Transverse colon (tissue), 4 donors: ENCODE results near the gene TCHH. TPM values are rescaled to one million over a fixed set of nuclear protein-coding genes. Genes with fewer than 3 reads are reported as not detected.

Experiments
- DNase-seq: peaks from one replicate; pipeline ENCODE4 v3.0.0-alpha.2; 2019
- H3K27ac ChIP-seq, 4 donors: fragments of 200-600 bp; sonication (generic); 2 replicates each; pipeline ENCODE4 v1.5.1; 2016 to 2018; ENCODE audit warnings: inconsistent platforms in 4 of 4
- H3K27me3 ChIP-seq: fragments of 200-600 bp; sonication (generic); 2 replicates; pipeline ENCODE4 v1.5.1; 2017; ENCODE audit warnings: inconsistent platforms
- H3K36me3 ChIP-seq, 4 donors: fragments of 200-600 bp; sonication (generic); 2 replicates each; pipeline ENCODE4 v1.5.1; 2017 to 2019; ENCODE audit warnings: inconsistent platforms in 4 of 4
- H3K4me1 ChIP-seq, 4 donors: fragments of 200-600 bp; sonication (generic); 2 replicates each; pipeline ENCODE4 v1.5.1; 2017 to 2020; ENCODE audit warnings: inconsistent platforms in 4 of 4
- H3K4me3 ChIP-seq, 4 donors: fragments of 200-600 bp; sonication (generic); 1 replicate in 1 of 4; 2 replicates in 3 of 4; pipeline versions ENCODE4 v1.5.1 to v1.6.1; 2017 to 2019; ENCODE audit warnings: inconsistent platforms in 4 of 4
- H3K9me3 ChIP-seq, 2 donors: fragments of 200-600 bp; sonication (generic); 2 replicates each; pipeline ENCODE4 v1.5.1; 2017 to 2019; ENCODE audit warnings: inconsistent platforms in 2 of 2
- EP300 ChIP-seq: sonication (generic); formaldehyde crosslinking; IDR thresholded peaks from one replicate; pipeline ENCODE4 v1.6.1; 2017; ENCODE audit warnings: antibody characterized with exemption, low read depth
- POLR2A ChIP-seq: fragments of 450-650 bp; IDR thresholded peaks from one replicate; pipeline ENCODE4 v1.6.1; 2016; ENCODE audit warnings: antibody characterized with exemption, mild to moderate bottlenecking, moderate library complexity
- POLR2AphosphoS5 ChIP-seq, 3 donors: sonication (generic); formaldehyde crosslinking; IDR thresholded peaks; one replicate each; pipeline ENCODE4 v1.6.1; 2016; ENCODE audit warnings: antibody characterized with exemption in 3 of 3
- WGBS, 2 donors: methylation state at CpG; one replicate each; pipeline ENCODE4 v1.1.5; 2018; ENCODE audit warnings: low coverage in 1 of 2; 5-methylcytosine and 5-hydroxymethylcytosine counted together
- in situ Hi-C, 4 donors: fragments of 200-750 bp; cut with MboI; loops; one replicate each; pipeline versions ENCODE4 v1.15.0 to v1.15.1; 2017; ENCODE audit warnings: low sequenced_read_pairs in 3 of 4, low pct_ligation_motif_present in 1 of 4, low pct_unique_long_range_greater_than_20kb in 1 of 4
- intact Hi-C: fragments of 100-400 bp; cut with DNase I; formaldehyde crosslinking; loops from one replicate; pipeline ENCODE4 v1.15.1; 2023; ENCODE audit warnings: low total_unique reads
- total RNA-seq, 4 donors: library from RNA; depleted of rRNA; stranded (reverse); fragments of >200 nt; gene quantifications; one replicate each; pipeline ENCODE4 v1.1.0, GENCODE V29; 2016
- TF ChIP-seq, protein P1 (sequence below), 5 experiments: fragments of 200-600 bp in 3 of 5; fragments of 450-650 bp in 2 of 5; sonication (generic) in 3 of 5; IDR thresholded peaks; 1 replicate in 2 of 5; 2 replicates in 3 of 5; pipeline ENCODE4 v1.5.1; 2016 to 2017; ENCODE audit warnings: antibody characterized with exemption in 5 of 5, inconsistent platforms in 3 of 5, mild to moderate bottlenecking in 2 of 5, moderate library complexity in 1 of 5

The TCHH gene, protein sequence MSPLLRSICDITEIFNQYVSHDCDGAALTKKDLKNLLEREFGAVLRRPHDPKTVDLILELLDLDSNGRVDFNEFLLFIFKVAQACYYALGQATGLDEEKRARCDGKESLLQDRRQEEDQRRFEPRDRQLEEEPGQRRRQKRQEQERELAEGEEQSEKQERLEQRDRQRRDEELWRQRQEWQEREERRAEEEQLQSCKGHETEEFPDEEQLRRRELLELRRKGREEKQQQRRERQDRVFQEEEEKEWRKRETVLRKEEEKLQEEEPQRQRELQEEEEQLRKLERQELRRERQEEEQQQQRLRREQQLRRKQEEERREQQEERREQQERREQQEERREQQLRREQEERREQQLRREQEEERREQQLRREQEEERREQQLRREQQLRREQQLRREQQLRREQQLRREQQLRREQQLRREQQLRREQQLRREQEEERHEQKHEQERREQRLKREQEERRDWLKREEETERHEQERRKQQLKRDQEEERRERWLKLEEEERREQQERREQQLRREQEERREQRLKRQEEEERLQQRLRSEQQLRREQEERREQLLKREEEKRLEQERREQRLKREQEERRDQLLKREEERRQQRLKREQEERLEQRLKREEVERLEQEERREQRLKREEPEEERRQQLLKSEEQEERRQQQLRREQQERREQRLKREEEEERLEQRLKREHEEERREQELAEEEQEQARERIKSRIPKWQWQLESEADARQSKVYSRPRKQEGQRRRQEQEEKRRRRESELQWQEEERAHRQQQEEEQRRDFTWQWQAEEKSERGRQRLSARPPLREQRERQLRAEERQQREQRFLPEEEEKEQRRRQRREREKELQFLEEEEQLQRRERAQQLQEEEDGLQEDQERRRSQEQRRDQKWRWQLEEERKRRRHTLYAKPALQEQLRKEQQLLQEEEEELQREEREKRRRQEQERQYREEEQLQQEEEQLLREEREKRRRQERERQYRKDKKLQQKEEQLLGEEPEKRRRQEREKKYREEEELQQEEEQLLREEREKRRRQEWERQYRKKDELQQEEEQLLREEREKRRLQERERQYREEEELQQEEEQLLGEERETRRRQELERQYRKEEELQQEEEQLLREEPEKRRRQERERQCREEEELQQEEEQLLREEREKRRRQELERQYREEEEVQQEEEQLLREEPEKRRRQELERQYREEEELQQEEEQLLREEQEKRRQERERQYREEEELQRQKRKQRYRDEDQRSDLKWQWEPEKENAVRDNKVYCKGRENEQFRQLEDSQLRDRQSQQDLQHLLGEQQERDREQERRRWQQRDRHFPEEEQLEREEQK (N-terminal part only)
- under 1 TPM in 1 of 4 donors, not detected in 3; under 0.01 TPM for total RNA-seq

DNA sequence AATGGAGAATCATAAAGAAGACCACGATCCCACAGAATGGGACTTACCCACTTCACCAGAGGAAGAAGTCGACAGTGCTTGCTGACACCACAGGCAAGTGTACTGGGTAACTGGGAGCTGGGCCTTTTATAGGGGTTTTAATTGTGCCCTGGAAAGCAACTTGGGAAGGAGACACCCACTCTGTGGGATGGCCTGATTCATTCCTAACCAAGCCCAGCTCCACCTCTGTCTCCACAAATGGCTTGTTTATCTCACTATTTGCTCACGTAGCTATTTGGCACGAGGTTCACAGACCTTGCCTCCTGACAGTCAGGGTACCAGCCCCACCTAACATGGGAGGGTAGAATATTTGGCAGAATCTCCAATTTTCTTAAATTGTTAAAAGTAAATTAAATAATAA lies at the start of gene TCHH:
TCHH (minus strand) TSS at position 101 of the 400 bp plus-strand sequence. CDS start 1,364 bp downstream, outside the sequence.
- no peak for TF ChIP-seq POLR2AphosphoS5 (IDR thresholded peaks at IDR 0.05)
- H3K27ac ChIP-seq = no peak within 1 kb of the TSS
- DNase-seq = no peak
- H3K9me3 ChIP-seq = no peaks in the 10 kb centered on the region
- peaks cover 12 to 29% (median 26%) of the 10 kb centered on the region in 4 donors for H3K4me1 ChIP-seq
- 43 to 52% methylated on average over 3 to 4 of the region's 4 CpGs for WGBS, 2 donors
- in situ Hi-C loops (no loop called here), intact Hi-C loops (no loop called here)
- no peak within 1 kb of the TSS for H3K4me3 ChIP-seq
- no peaks in the 10 kb centered on the region for H3K36me3 ChIP-seq
- peaks cover 94% of the 10 kb centered on the region for H3K27me3 ChIP-seq

DNA sequence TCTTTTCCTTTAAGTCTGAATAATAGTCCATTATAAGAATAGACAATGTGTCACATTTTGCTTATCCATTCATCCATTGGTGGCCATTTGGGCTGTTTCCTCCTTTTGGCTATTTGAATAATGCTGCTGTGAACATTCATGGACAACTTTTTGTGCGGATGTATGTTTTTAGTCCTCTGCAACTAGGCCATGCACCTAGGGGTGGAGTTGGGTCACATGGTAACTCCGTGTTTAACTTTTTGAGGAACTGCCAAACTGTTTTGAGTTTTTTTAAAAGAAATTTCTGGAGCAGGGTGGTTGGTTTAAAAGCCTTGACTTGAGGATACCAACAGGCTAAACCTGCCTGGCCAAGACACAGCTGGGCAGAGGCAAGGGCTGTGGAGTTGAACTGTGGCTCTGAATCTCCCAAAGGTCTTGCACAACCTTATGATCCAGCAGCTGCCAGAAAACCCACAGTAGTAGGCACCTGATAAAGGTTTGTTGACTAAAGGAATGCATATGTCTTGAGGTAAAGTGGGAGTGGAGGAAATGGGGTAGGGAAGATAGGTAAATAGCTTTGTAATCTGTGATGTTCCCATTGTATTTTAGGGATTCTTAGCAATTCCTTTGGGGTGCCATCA lies 49.4 kb upstream of the TCHH start:
- Histone ChIP-seq H3K4me1 (peaks cover 0 to 4% (median 0%) of the 10 kb centered on the region in 4 donors), H3K27ac (no peak overlapping the region), H3K9me3 (no peaks in the 10 kb centered on the region), H3K36me3 (no peaks in the 10 kb centered on the region), H3K27me3 (no peaks in the 10 kb centered on the region), H3K4me3 (no peak overlapping the region)
- intact Hi-C loops (no loop called here), in situ Hi-C loops (no loop called here)
- TF ChIP-seq EP300 (no peak), POLR2AphosphoS5 (IDR thresholded peaks at IDR 0.05) (no peak), POLR2A (no peak)
- TF ChIP-seq, protein P1, sequence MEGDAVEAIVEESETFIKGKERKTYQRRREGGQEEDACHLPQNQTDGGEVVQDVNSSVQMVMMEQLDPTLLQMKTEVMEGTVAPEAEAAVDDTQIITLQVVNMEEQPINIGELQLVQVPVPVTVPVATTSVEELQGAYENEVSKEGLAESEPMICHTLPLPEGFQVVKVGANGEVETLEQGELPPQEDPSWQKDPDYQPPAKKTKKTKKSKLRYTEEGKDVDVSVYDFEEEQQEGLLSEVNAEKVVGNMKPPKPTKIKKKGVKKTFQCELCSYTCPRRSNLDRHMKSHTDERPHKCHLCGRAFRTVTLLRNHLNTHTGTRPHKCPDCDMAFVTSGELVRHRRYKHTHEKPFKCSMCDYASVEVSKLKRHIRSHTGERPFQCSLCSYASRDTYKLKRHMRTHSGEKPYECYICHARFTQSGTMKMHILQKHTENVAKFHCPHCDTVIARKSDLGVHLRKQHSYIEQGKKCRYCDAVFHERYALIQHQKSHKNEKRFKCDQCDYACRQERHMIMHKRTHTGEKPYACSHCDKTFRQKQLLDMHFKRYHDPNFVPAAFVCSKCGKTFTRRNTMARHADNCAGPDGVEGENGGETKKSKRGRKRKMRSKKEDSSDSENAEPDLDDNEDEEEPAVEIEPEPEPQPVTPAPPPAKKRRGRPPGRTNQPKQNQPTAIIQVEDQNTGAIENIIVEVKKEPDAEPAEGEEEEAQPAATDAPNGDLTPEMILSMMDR (IDR thresholded peaks at IDR 0.05) = no peak
- no peak for DNase-seq
- 69% methylated on average over 2 of the region's 2 CpGs; no CpG with 5 or more reads in 1 of the 2 donors for WGBS, 2 donors

DNA sequence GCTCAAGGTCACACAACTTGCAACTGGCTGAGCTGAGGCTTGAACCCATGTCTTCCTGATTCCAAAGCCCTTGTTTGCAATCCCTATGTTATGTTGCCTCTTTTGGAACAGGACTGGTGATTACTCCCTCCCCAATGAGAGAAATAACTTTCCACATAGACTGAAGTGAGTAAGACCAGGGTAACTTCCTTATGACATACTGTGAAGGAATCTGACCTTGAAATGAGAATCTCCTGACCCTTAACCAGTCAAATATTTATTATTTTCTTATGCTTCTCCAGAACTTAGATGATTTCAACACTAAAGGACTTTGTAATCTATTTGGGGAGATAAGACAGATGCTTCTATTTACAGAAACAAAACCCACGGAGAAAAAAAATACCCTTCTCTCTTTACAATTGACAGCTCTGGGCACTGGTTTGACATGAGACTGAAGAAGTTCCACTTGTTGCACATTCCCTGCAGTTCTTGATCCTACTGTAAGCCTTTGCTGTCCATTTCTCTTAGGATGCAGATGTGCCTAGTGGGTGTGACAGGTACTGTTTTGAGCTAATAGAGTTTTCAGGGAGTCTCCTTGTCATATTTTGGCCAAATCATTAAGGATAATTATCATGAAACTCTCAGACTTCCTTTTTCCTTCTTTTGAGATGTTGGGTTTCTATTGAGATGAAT lies 47.7 kb upstream of the TCHH start:
- no peaks in the 10 kb centered on the region for H3K36me3 ChIP-seq
- no peak for DNase-seq
- H3K27ac ChIP-seq = no peak overlapping the region
- H3K27me3 ChIP-seq = no peaks in the 10 kb centered on the region
- 44 to 75% methylated on average over 1 of the region's 1 CpG for WGBS, 2 donors
- TF ChIP-seq EP300 = no peak
- TF ChIP-seq POLR2AphosphoS5 (IDR thresholded peaks at IDR 0.05) = no peak
- no peak for TF ChIP-seq POLR2A
- TF ChIP-seq, protein P1 (IDR thresholded peaks at IDR 0.05) = no peak
- intact Hi-C loops (no loop called here), in situ Hi-C loops (no loop called here)
- no peak overlapping the region for H3K4me3 ChIP-seq
- no peaks in the 10 kb centered on the region for H3K9me3 ChIP-seq
- no peaks in the 10 kb centered on the region for H3K4me1 ChIP-seq

DNA sequence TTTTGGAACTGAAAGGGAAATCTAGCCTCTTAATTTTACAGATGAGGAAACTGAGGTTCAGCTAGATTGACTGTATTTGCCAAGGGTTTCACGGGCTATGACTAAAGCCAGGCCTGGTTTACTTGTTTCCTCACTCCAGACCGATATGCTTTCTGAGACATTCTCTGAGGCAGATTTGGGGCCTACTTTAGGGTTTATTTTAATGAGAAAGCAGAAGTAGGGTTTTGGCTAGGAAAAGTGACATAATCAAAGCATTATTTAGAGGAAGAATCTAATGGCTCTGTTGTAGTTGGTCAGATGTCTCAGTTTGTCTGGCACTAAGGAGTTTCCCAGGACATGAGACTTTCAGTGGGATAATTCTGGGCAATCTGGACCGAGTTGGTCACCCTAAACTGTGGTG lies 45.3 kb upstream of the TCHH start:
- no peaks in the 10 kb centered on the region for H3K36me3 ChIP-seq
- TF ChIP-seq, protein P1 (IDR thresholded peaks at IDR 0.05) = no peak
- no peak for TF ChIP-seq POLR2AphosphoS5 (IDR thresholded peaks at IDR 0.05)
- DNase-seq = no peak
- WGBS, 2 donors = 57 to 63% methylated on average over 3 of the region's 3 CpGs
- H3K27ac ChIP-seq = no peak overlapping the region
- H3K4me1 ChIP-seq = no peaks in the 10 kb centered on the region
- in situ Hi-C loops (no loop called here), intact Hi-C loops (no loop called here)
- H3K27me3 ChIP-seq = no peaks in the 10 kb centered on the region
- H3K9me3 ChIP-seq = no peaks in the 10 kb centered on the region
- H3K4me3 ChIP-seq = no peak overlapping the region
